ENCODE data around the gene B9D2.

- TF ChIP-seq ZNF23 (tag by site-specific recombination; IDR thresholded peaks at IDR 0.05; ENCODE audit: borderline replicate concordance) = no peak
- no peak for TF ChIP-seq ZNF16 (tag by site-specific recombination; IDR thresholded peaks at IDR 0.05; ENCODE audit: low read depth)
- no peak for TF ChIP-seq CTCF (tag by site-specific recombination; IDR thresholded peaks at IDR 0.05)
- TF ChIP-seq, protein P1, sequence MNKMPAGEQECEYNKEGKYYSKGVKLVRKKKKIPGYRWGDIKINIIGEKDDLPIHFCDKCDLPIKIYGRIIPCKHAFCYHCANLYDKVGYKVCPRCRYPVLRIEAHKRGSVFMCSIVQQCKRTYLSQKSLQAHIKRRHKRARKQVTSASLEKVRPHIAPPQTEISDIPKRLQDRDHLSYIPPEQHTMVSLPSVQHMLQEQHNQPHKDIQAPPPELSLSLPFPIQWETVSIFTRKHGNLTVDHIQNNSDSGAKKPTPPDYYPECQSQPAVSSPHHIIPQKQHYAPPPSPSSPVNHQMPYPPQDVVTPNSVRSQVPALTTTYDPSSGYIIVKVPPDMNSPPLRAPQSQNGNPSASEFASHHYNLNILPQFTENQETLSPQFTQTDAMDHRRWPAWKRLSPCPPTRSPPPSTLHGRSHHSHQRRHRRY (tag by site-specific recombination; IDR thresholded peaks at IDR 0.05) = no peak
- TF ChIP-seq RBAK (tag by site-specific recombination; IDR thresholded peaks at IDR 0.05) = no peak
- TF ChIP-seq ZNF660 (tag by site-specific recombination; IDR thresholded peaks at IDR 0.05) = no peak
- TF ChIP-seq, protein P2, sequence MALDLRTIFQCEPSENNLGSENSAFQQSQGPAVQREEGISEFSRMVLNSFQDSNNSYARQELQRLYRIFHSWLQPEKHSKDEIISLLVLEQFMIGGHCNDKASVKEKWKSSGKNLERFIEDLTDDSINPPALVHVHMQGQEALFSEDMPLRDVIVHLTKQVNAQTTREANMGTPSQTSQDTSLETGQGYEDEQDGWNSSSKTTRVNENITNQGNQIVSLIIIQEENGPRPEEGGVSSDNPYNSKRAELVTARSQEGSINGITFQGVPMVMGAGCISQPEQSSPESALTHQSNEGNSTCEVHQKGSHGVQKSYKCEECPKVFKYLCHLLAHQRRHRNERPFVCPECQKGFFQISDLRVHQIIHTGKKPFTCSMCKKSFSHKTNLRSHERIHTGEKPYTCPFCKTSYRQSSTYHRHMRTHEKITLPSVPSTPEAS (tag by site-specific recombination; IDR thresholded peaks at IDR 0.05) = no peak
- no peak for TF ChIP-seq SP2 (tag by site-specific recombination; IDR thresholded peaks at IDR 0.05)
Measured at GRCh38 chr19:41330481-41330880, 33.5 kb downstream of the B9D2 start.
